Measurements from ENCODE around the gene GPR141.

GPR141 gene

DNA sequence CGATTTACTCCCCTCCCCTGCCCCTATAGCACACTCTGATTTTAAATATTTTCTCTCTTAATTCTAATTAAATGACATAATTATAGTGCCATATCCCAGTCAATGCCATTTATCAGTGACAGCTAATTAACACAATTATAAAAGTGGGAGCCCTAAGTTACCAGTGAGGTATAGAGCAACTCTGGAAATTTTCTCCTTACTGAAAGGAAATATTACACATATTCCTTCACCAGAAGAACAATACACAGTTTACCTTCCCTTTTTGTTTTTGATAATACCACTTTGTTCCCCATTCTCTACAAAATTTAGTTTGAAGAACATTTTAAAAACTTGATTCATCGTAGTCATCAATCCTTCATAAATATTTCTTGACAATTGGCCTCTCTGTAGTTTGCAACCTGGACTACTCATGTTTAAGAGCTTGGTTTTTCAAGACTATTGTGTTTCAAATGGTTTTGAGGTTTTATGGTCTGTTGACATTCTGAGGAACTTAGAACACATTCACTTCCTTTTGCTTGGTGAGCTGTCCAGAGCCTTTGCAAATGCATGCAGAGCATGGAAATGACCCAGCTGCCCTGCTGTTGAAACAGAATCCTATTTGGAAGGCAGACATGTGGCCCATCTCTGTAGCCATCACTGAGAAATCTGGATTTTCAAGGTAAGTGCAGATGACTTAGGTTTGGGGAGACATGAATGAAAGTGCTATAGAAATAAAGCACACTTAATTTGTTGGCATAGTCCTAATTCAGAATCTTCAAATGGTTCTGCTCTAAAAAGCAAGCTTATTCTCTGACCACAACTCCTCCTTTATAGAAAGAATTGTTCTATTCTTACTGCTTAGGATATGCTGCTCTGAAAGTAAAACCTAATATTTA lies at the start of gene GPR141:
Gene GPR141 (plus strand): TSS at position 521 of the 875 bp plus-strand sequence. CDS start 56,628 bp downstream, outside the sequence.
- DNase-seq (ENCODE audit: low spot score) = no peak

DNA sequence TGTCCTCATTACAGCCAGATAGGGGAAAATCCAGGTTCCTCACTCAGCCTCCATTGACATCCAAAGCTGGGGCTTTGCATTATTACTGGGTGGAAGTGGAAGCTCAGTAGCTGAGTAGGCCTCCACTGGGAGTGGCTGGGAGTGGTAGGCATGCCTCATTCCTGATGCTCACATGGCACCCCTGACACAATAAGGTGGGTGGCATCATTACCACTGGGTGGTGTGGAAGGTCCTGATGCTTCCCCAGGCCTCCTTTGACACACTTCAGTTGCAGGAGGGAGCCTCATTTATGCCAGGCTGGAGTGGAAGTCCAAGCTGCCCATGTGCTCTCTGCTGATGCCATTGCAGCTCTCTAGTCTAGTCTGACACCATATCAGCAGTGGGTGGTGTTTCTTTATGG lies 48.2 kb upstream of the GPR141 start:
- no peak for DNase-seq (ENCODE audit: low spot score)

GRCh38 chr7:37642028-37642540 lies 41.5 kb upstream of the GPR141 start:
- DNase-seq (ENCODE audit: low spot score) = no peak

DNA sequence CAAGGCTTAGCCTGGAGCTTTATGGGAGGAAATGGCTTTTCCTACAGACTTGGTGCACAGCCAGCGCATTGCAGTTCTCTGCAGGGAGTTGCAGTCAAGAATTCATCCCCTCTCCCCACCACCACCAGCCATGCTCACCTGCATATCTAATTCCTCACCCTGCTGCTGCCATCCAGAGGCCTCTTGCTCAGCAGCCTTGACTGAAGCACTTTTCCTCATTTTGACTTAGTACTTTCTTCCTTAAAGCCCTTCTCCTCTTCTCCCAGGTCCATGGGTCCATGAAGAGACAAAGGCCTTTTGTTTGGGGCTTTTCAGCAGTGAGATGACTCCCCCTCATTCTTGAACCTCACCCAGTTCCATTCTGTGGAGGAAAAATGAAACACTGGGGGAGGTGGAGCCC lies 39.7 kb upstream of the GPR141 start:
- DNase-seq (ENCODE audit: low spot score) = no peak

GRCh38 chr7:37645282-37646050 lies 38.1 kb upstream of the GPR141 start:
- no peak for DNase-seq (ENCODE audit: low spot score)

DNA sequence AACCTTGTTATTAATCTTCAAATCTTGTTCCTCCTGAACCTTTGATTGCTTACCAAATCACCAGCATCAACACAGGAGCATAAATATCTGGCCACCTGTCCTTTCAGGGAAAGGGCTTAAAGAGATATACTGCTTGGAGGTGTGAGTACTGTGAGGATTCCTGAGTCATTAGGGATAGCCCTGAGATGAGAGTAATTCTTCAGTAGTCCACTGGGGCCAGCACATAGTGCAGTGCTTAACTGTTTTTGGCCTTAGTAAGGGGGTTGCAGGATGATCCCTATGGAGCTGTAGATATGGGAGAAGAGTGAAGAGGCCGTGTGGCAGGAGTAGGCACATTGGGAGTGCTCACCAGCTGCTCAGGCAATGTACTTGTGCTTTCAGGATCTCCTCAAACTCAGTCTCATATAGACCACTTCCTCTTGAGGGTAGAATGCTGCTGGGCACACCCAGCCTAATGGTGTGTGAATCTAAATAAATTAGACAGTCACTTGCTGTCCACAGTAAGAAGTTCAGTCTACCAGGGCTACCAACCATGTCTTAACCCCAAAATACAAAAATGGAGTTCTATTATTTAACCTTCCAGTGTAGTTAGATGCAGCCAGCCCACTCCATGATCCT lies 26.5 kb upstream of the GPR141 start:
- no peak for DNase-seq (ENCODE audit: low spot score)

- DNase-seq (ENCODE audit: low spot score) = no peak
Measured at GRCh38 chr7:37657816-37658215, 25.8 kb upstream of the GPR141 start.

- DNase-seq (ENCODE audit: low spot score) = no peak
Measured at GRCh38 chr7:37659971-37660565, 23.5 kb upstream of the GPR141 start.

- no peak for DNase-seq (ENCODE audit: low spot score)
Measured at GRCh38 chr7:37660614-37661013, 23.0 kb upstream of the GPR141 start.

DNA sequence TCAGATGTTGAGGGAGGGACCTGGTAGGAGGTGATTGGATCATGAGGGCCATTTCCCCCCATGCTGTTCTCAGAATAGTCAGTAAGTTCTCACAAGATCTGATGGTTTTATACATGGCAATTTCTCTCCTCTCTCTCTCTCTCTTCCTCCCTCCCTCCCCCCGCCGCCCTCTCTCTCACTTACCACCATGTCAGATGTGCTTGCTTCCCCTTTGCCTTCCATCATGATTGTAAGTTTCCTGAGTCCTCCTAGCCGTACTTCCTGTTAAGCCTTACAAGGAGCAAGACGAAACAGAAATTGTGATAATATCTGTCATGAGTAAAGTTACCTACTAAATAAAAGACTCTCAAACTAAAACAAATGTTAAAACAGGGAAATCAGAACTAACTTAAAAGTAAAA lies 19.9 kb upstream of the GPR141 start:
- no peak for DNase-seq (ENCODE audit: low spot score)

- no peak for DNase-seq (ENCODE audit: low spot score)
Measured at GRCh38 chr7:37665352-37666022, 18.1 kb upstream of the GPR141 start.

DNA sequence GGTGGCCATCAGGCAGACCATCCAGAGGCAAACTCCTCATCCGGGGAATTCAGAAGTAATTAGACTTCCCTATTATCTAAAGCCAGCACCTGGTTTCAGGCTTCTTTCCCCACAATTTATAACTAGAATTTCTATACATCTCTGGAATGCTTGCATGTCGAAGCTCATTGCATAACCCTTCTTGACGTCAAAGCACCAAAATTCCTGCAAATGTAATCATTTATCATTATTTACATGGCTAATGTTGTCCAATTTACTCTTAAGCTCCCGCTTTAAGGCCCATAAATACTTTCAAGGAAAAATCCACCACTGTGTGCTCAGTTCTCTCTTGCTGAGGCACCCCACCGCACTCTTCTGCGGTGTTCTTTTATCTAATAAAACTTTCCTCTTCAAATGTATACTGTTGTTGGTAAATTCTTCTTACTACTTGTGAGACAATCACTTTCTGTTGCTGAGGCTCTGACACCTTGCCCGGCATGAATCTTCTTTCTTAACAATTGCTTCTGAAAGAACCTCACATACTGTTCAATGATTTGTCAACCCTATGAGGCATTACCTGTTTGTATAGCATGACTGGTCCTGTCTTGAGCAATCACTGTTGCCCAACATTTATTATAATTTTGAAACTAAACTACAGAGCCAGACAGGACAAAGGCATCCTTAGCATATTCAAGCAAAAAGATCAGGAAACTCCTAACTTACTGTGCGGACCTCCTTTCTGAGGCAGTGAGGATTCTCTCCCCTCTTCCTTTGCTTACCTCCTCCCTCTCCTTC lies 17.4 kb upstream of the GPR141 start:
- no peak for DNase-seq (ENCODE audit: low spot score)

DNA sequence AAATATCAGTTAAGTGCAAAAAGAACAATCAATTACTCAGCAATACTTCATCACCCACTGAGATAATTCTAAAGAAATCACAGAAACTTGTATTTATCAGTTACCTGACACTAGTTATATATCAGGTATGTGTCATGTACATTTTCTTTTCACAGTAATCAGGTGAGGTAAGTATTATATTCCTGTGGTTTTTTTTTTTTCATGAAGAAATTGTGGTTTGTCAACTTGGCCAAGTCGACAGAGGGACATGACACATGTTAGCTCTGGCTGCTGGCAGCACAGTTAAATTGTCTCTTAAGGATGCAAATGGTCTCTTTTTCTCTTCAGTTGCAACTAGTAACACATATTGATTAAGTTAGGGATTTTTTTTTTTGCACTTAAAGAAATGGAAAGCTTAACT lies 13.7 kb upstream of the GPR141 start:
- DNase-seq (ENCODE audit: low spot score) = no peak

DNA sequence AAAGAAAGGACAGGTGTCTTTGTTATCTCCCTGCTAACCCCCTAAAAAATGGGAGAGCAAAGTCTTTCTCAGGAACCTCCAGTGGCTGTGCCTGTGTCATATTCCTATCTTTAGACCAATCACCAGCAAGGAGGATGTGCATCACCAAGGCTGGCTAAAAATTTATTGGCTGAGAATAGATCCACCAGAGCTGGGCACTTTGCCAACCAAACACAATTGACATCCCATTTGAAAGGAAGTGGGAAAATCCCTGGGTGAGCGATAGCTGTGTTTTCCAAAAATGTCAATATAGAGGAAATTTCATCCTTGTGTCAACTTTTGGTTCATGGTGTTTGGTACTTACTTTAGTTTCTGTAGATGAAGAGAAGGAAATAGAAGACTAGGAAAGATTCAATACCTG lies 13.1 kb upstream of the GPR141 start:
- DNase-seq (ENCODE audit: low spot score) = no peak

- DNase-seq (ENCODE audit: low spot score) = no peak
Measured at GRCh38 chr7:37671876-37672275, 11.7 kb upstream of the GPR141 start.

DNA sequence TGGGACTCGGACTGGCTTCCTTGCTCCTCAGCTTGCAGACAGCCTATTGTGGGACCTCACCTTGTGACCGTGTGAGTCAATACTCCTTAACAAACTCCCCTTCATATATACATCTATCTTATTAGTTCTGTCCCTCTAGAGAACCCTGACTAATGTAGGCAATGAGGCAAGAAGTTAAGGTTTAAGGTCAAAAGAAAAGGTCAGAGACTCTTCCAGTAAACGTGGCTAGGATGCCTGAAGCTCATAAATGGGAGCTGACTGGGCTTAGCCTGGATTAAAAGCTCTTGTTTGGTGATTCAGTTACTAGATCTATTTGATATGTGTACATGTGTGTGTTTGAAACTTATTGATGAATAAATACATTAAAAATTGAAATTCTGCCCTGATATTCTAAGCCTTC lies 10.6 kb upstream of the GPR141 start:
- no peak for DNase-seq (ENCODE audit: low spot score)

- DNase-seq (ENCODE audit: low spot score) = no peak
Measured at GRCh38 chr7:37673523-37673922, 10.0 kb upstream of the GPR141 start.

DNA sequence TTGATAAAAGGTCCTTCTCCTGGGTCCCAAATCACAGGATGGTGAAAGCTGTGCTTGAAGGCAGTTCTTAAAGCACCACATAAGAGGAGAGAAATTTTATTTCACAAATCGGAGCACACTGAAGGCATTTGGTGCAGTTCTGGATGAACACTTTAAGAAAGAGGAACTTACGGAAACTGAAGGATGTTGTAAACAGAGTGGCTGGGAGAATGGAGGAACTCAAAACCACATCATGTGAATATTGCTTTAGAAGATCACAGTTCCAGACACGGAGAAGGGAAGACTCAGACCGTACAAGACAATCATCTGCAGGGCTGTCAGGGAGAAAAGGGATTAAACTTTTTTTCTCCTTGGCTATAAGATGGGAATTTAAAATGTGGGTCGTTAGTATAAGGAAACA lies 9.0 kb upstream of the GPR141 start:
- DNase-seq (ENCODE audit: low spot score) = no peak

GRCh38 chr7:37675749-37676148 lies 7.8 kb upstream of the GPR141 start:
- no peak for DNase-seq (ENCODE audit: low spot score)

- no peak for DNase-seq (ENCODE audit: low spot score)
Measured at GRCh38 chr7:37684927-37685326, 1.4 kb downstream of the GPR141 start.

Data from SW480 (cell line).